Large intestine (tissue), 3 donors: ENCODE data around the gene SERGEF. TPM values are rescaled to one million over a fixed set of nuclear protein-coding genes. Genes with fewer than 3 reads are reported as not detected.

Experiments
- DNase-seq, 2 donors: peaks; one replicate each; pipeline versions ENCODE4 v3.0.0 to v3.0.0-alpha.2; 2013
- H3K27ac ChIP-seq: one replicate; pipeline ENCODE4 v1.5.1; 2013; ENCODE audit warnings: low read length
- H3K27me3 ChIP-seq: 2 replicates; pipeline ENCODE4 v1.6.1; 2013; ENCODE audit warnings: low read length; ENCODE audit not compliant: control insufficient read depth, insufficient read depth
- H3K36me3 ChIP-seq: 2 replicates; pipeline ENCODE4 v1.6.1; 2013; ENCODE audit warnings: low read length; ENCODE audit not compliant: control insufficient read depth, insufficient read depth
- H3K4me1 ChIP-seq: one replicate; pipeline ENCODE4 v1.6.1; 2013; ENCODE audit warnings: low read length; ENCODE audit not compliant: control insufficient read depth, insufficient read depth
- H3K4me3 ChIP-seq: one replicate; pipeline ENCODE4 v1.5.1; 2013; ENCODE audit warnings: low read length
- H3K9me3 ChIP-seq: one replicate; pipeline ENCODE4 v1.6.1; 2013; ENCODE audit warnings: mild to moderate bottlenecking, low read depth, low read length, moderate library complexity; ENCODE audit not compliant: control insufficient read depth
- WGBS: methylation state at CpG from one replicate; pipeline ENCODE4 v1.1.5; 2013; ENCODE audit warnings: low lambda C conversion rate; ENCODE audit not compliant: insufficient coverage; 5-methylcytosine and 5-hydroxymethylcytosine counted together
- polyA plus RNA-seq: library from polyadenylated mRNA; unstranded; fragments of 120-200 nt; gene quantifications from one replicate; pipeline ENCODE4 v1.2.1, GENCODE V29; 2013

Gene SERGEF
- polyA plus RNA-seq, 1 donor = 19.7 TPM

DNA sequence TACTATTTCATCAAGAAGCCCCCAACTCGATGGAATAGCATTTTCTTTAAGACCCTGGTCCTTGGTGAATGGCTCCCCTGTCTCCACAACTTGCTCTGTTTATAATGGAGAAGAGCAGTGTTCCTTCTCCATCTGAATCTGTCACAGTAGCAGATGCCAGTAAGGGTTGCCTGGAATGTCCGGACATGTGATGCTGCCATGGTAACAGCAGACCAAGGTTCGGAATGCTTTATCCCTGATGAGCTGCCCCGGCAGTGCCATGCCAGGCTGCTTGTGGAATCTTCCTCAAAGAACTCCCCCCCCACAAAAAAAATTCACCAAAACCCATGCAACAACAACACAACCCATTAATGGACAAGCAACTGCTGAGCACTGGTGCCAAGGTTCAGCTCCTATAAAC, 205.8 kb downstream of the SERGEF start:
- no CpG with 5 or more reads among the region's 4 CpGs for WGBS
- no peaks in the 10 kb centered on the region for H3K27me3 ChIP-seq
- no peak overlapping the region for H3K4me3 ChIP-seq
- no peak for DNase-seq
- no peak overlapping the region for H3K27ac ChIP-seq
- no peaks in the 10 kb centered on the region for H3K36me3 ChIP-seq
- H3K9me3 ChIP-seq = no peaks in the 10 kb centered on the region
- peaks cover 3% of the 10 kb centered on the region for H3K4me1 ChIP-seq

DNA sequence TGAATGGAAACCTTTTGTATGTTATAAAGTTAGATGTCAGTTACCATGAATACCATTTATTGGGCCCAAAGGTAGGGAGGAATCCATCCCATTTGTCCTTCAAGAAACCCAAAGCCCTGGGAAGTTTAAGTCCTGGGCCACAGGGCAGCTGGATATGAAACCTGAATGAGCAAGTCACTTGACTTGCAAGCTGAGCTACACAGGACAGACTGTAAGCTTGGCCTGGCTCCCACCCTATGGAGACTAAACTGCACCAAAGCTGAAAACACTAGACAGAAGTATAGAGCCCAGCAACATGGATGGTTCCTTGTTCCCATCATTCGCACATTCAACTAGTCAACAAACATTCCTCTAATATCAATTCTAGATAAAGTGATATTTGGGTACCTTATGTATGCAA, 207.0 kb downstream of the SERGEF start:
- Histone ChIP-seq H3K9me3 (no peaks in the 10 kb centered on the region), H3K4me3 (no peak overlapping the region), H3K4me1 (no peaks in the 10 kb centered on the region), H3K36me3 (no peaks in the 10 kb centered on the region), H3K27me3 (no peaks in the 10 kb centered on the region), H3K27ac (no peak overlapping the region)
- DNase-seq = no peak
- no CpG with 5 or more reads among the region's 1 CpG for WGBS

DNA sequence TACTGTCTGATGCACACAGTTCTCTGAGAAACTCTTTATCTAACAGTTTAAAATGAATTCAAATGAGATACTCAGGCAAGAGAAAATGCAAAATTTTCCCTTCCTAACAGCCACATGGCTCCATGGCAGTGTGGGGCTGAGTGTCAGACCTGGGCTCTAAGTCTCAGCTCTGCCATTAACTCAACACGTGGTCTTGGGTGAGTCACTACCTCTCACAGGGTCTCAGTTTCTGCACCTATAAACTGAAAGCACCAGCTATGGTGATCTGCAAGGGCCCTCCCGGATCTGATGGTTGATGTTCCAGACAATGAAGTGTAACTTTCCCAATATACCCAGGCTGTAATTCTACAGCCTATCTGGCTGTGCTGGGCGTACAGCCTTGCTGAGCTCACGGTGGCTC, 207.8 kb downstream of the SERGEF start:
- Histone ChIP-seq H3K27me3 (no peaks in the 10 kb centered on the region), H3K27ac (no peak overlapping the region), H3K36me3 (no peaks in the 10 kb centered on the region), H3K4me1 (no peaks in the 10 kb centered on the region), H3K4me3 (no peak overlapping the region), H3K9me3 (no peaks in the 10 kb centered on the region)
- WGBS = no CpG with 5 or more reads among the region's 4 CpGs
- DNase-seq = no peak

DNA sequence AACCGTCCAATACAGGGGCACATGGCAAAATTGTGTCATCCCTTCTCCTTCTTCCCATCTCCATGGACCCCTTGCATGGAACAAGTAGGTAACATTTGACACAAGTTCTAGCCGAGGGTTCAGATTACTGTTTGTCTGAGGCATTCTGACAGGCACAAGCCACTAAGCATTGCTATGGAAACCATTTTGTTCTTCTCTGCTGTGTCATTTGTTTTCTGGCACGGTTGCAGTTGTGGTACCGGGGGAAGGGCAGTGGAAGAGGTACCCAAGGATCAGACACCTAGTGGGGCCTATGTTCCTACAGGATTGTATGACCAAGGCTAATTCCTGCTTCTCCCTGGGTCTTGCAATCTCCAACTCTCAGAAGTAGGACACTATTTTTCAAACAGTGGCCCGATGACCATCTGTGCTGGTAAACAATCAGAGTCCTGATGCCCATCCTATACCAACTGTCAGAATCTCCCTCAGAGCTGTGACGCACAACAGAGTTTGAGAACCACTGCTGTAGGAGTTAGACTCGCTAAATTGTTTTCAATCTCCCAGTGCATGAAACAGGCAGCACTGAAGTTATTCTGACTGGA, 209.0 kb downstream of the SERGEF start:
- H3K4me3 ChIP-seq = no peak overlapping the region
- no peaks in the 10 kb centered on the region for H3K4me1 ChIP-seq
- no peaks in the 10 kb centered on the region for H3K9me3 ChIP-seq
- H3K27ac ChIP-seq = no peak overlapping the region
- H3K36me3 ChIP-seq = no peaks in the 10 kb centered on the region
- no CpG with 5 or more reads among the region's 7 CpGs for WGBS
- no peak for DNase-seq
- H3K27me3 ChIP-seq = no peaks in the 10 kb centered on the region

DNA sequence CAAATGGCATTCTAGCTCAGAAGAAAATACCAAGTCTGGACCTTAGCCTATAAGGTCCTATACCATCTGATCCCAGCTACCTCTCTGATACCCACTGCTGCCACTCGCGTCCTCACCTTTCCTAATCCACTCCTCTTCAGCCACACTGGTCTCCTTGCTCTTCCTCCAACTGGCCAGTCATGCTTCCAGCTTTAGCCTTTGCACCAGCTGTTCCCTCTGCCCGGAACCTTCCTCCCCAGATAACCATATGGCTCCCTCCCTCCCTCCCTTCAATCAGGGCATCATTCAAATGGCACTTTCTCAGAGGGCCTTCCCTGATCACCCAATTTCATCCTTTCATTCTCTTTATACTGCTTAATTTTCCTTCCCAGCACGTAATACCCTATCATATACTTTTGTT, 210.4 kb downstream of the SERGEF start:
- WGBS = 60% methylated on average over 3 of the region's 4 CpGs

DNA sequence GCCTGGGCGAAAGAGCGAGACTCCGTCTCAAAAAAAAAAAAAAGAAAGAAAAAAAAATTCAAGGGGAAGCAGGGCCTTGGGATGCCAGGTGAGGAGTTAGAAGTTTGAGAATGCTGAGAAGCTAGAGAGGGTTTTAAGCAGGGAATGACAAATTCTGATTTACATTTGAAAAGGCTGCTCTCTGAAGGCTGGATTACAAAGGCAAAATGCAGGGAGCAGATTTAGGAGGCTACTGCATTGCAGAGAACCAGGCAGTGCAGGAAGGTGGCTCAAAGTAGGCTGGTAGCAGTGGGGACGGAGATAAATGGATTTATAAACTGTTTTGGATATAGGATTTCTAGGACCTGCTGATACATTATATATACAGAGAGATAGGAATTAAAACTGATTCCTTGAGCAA, 211.7 kb downstream of the SERGEF start:
- H3K27ac ChIP-seq = no peak overlapping the region
- 80% methylated on average over 1 of the region's 4 CpGs for WGBS
- H3K27me3 ChIP-seq = no peaks in the 10 kb centered on the region
- no peak for DNase-seq
- no peak overlapping the region for H3K4me3 ChIP-seq
- no peaks in the 10 kb centered on the region for H3K9me3 ChIP-seq
- H3K36me3 ChIP-seq = no peaks in the 10 kb centered on the region
- no peaks in the 10 kb centered on the region for H3K4me1 ChIP-seq

More for the DNA sequence above, 210.4 kb downstream of the SERGEF start:
- no peaks in the 10 kb centered on the region for H3K4me1 ChIP-seq
- no peaks in the 10 kb centered on the region for H3K9me3 ChIP-seq
- no peaks in the 10 kb centered on the region for H3K36me3 ChIP-seq
- no peak for DNase-seq
- H3K27me3 ChIP-seq = no peaks in the 10 kb centered on the region
- no peak overlapping the region for H3K4me3 ChIP-seq
- H3K27ac ChIP-seq = no peak overlapping the region

DNA sequence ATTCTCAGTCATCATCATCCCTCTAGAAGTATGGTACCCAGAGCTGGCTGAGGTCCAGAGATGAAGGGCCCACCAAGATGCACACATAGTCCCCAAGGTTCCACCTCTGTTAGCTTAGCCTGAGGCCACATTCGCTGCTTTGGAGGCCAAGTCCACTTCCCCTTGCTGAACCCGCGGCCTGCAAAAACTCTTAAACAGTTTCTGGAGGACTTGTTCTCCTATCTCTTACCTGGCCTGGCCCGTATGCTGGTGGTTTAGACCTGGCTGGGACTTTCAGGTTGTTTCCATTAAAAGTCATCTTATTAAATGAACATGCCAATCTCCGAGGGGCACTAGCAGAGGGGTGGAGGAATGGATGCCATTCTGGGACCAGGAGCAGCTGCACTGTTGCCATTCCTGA, 213.7 kb downstream of the SERGEF start:
- Histone ChIP-seq H3K9me3 (no peaks in the 10 kb centered on the region), H3K4me1 (no peaks in the 10 kb centered on the region), H3K36me3 (no peaks in the 10 kb centered on the region), H3K4me3 (no peak overlapping the region), H3K27ac (no peak overlapping the region), H3K27me3 (no peaks in the 10 kb centered on the region)
- no CpG with 5 or more reads among the region's 5 CpGs for WGBS
- no peak for DNase-seq

DNA sequence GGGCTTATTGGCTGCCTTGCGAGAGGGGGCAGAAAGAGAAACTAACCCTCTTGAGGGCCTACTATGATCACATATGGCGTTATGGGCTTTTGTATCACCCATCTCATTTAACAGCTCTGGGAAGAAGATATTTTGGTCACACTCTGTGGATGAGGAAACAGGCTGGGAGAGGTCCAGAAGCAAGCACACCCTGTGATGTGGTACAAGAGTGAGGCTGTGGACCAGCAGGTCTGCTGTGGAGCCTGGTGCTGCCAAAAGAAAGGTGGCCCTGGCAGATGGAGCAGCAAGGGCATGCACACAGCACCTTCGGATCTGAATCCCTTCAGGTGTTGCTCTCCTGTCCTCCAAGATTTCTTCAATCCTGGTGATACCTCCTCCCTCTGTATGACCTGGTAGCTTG, 214.1 kb downstream of the SERGEF start:
- no peaks in the 10 kb centered on the region for H3K36me3 ChIP-seq
- no peak for DNase-seq
- H3K4me3 ChIP-seq = no peak overlapping the region
- no peaks in the 10 kb centered on the region for H3K9me3 ChIP-seq
- no peak overlapping the region for H3K27ac ChIP-seq
- no peaks in the 10 kb centered on the region for H3K4me1 ChIP-seq
- WGBS = no CpG with 5 or more reads among the region's 3 CpGs
- no peaks in the 10 kb centered on the region for H3K27me3 ChIP-seq

DNA sequence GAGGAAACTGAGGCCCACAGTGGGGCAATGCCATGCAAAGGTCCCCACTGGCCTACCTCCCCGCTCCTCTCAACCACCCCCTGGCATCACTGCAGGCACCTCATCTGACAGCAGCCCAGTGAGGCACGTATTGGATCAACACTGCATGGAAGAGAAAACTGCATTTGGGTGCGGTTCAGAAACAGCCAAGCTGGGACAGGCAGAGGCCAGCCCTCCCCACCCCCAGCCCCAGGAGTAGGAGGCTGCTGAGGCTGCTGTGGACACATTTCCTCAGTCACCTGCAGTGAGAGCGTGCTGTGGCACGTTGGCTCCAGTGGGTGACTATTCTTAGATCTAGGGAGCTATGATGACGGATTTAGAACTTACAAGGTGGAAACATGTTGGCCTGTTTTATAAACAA, 214.6 kb downstream of the SERGEF start:
- H3K27me3 ChIP-seq = no peaks in the 10 kb centered on the region
- H3K27ac ChIP-seq = no peak overlapping the region
- H3K4me3 ChIP-seq = no peak overlapping the region
- H3K9me3 ChIP-seq = no peaks in the 10 kb centered on the region
- DNase-seq = no peak
- no peaks in the 10 kb centered on the region for H3K4me1 ChIP-seq
- no peaks in the 10 kb centered on the region for H3K36me3 ChIP-seq
- WGBS = no CpG with 5 or more reads among the region's 6 CpGs

DNA sequence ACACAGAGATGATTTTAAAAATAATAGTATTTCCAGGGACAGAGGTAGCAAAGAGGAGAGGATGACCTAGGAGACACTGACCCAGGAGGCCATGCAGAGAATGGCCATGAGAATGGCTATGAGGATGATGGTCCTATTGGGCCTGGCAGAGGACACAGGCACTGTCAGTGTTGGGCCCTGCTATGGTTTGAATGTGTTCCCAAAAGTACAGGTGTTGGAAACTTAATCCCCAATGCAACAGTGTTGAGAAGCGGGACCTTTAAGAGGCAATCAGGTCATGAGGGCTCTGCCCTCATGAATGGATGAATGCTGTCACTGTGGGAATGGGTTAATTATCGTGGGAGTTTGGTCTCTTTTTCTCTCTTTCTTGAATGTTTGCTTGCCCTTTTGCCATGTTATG, 216.7 kb downstream of the SERGEF start:
- Histone ChIP-seq H3K4me3 (no peak overlapping the region), H3K27ac (no peak overlapping the region), H3K9me3 (no peaks in the 10 kb centered on the region), H3K4me1 (no peaks in the 10 kb centered on the region), H3K36me3 (no peaks in the 10 kb centered on the region), H3K27me3 (no peaks in the 10 kb centered on the region)
- DNase-seq = no peak
- no CpG with 5 or more reads among the region's 2 CpGs for WGBS

DNA sequence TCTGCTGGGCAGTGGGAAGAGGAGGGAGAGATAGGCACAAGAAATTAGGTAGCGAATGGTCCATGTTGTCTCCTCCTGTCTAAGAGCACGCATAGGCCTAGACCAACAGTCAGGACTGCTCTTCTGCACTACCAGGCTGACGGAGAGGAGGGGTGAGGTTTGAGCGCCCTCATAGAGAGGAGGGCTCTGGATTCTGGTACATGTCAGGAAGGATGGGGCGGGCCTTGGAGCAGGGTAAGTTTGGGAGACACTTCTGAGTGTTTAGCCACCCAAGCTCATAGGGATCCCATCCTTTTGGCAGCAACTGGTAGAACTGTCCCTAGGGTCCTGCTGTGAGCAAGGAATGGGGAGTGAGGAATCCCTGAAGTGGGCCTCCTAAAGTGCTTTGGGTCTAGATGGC, 217.9 kb downstream of the SERGEF start:
- H3K27ac ChIP-seq = no peak overlapping the region
- H3K27me3 ChIP-seq = no peaks in the 10 kb centered on the region
- no CpG with 5 or more reads among the region's 5 CpGs for WGBS

More for the DNA sequence above, 217.9 kb downstream of the SERGEF start:
- Histone ChIP-seq H3K36me3 (no peaks in the 10 kb centered on the region), H3K4me1 (no peaks in the 10 kb centered on the region), H3K9me3 (no peaks in the 10 kb centered on the region), H3K4me3 (no peak overlapping the region)
- DNase-seq = no peak
